Right lobe of liver (tissue), 4 donors: ENCODE measurements around the gene MYO1H.

Source experiments
- CTCF ChIP-seq, 4 donors: fragments of 200-600 bp in 3 of 4; fragments of 450-650 bp in 1 of 4; IDR thresholded peaks; one replicate each; pipeline versions ENCODE4 v1.5.1 to v1.8.0; 2016 to 2022; ENCODE audit warnings: antibody characterized with exemption in 4 of 4, mild to moderate bottlenecking in 2 of 4
- POLR2A ChIP-seq: fragments of 450-650 bp; IDR thresholded peaks from one replicate; pipeline ENCODE4 v1.6.1; 2017; ENCODE audit warnings: antibody characterized with exemption, mild to moderate bottlenecking
- donor health status: DM: no; HTN: no; CAD: no.
- donor health status: DM: no; HTN: no; CAD: no.
- donor health status: DM: no; HTN: yes; CAD: no.

GRCh38 chr12:109450980-109451379 lies 103.3 kb downstream of the MYO1H start:
- no peak for TF ChIP-seq CTCF (IDR thresholded peaks at IDR 0.05)
- TF ChIP-seq POLR2A: no peak
